Vagina (tissue), 2 donors: ENCODE measurements around the gene PTPRN2. TPM values are rescaled to one million over a fixed set of nuclear protein-coding genes. Genes with fewer than 3 reads are reported as not detected.

Experiments used
- DNase-seq, 2 donors: peaks; one replicate each; pipeline ENCODE4 v3.0.0-alpha.2; 2017; ENCODE audit errors: extremely low spot score in 2 of 2
- H3K27ac ChIP-seq: fragments of 200-600 bp; sonication (generic); one replicate; pipeline ENCODE4 v1.5.1; 2019
- H3K27me3 ChIP-seq: fragments of 200-600 bp; sonication (generic); one replicate; pipeline ENCODE4 v1.5.1; 2019
- H3K36me3 ChIP-seq, 2 donors: fragments of 200-600 bp; sonication (generic); one replicate each; pipeline ENCODE4 v1.5.1; 2017 to 2019
- H3K4me1 ChIP-seq: fragments of 200-600 bp; sonication (generic); one replicate; pipeline ENCODE4 v1.5.1; 2019
- H3K4me3 ChIP-seq, 2 donors: fragments of 200-600 bp; sonication (generic); 1 replicate in 1 of 2; 2 replicates in 1 of 2; pipeline ENCODE4 v1.5.1; 2016 to 2019
- H3K9me3 ChIP-seq: fragments of 200-600 bp; sonication (generic); one replicate; pipeline ENCODE4 v1.5.1; 2019
- POLR2A ChIP-seq, 2 donors: fragments of 450-650 bp; IDR thresholded peaks; one replicate each; pipeline ENCODE4 v1.6.1; 2017; ENCODE audit warnings: antibody characterized with exemption in 2 of 2, mild to moderate bottlenecking in 2 of 2, moderate library complexity in 2 of 2
- POLR2AphosphoS5 ChIP-seq, 2 donors: sonication (generic); formaldehyde crosslinking; IDR thresholded peaks; one replicate each; pipeline ENCODE4 v1.9.0; 2017; ENCODE audit warnings: antibody characterized with exemption in 2 of 2, mild to moderate bottlenecking in 2 of 2, low read depth in 1 of 2; ENCODE audit not compliant: insufficient read depth in 1 of 2
- intact Hi-C: fragments of 100-400 bp; cut with DNase I; formaldehyde crosslinking; loops from one replicate; pipeline ENCODE4 v1.15.1; 2023
- total RNA-seq: library from RNA; depleted of rRNA; stranded (reverse); fragments of >200 nt; gene quantifications from one replicate; pipeline ENCODE4 v1.2.3, GENCODE V29; 2016
- TF ChIP-seq, protein P1 (sequence below), 3 experiments: fragments of 450-650 bp in 2 of 3; fragments of 200-600 bp in 1 of 3; sonication (generic) in 1 of 3; IDR thresholded peaks; one replicate each; pipeline ENCODE4 v1.5.1; 2017 to 2019; ENCODE audit warnings: antibody characterized with exemption in 3 of 3, mild to moderate bottlenecking in 2 of 3, moderate library complexity in 2 of 3

PTPRN2 gene
- total RNA-seq, 1 donor from 2014 or later, result 7.4 TPM

DNA sequence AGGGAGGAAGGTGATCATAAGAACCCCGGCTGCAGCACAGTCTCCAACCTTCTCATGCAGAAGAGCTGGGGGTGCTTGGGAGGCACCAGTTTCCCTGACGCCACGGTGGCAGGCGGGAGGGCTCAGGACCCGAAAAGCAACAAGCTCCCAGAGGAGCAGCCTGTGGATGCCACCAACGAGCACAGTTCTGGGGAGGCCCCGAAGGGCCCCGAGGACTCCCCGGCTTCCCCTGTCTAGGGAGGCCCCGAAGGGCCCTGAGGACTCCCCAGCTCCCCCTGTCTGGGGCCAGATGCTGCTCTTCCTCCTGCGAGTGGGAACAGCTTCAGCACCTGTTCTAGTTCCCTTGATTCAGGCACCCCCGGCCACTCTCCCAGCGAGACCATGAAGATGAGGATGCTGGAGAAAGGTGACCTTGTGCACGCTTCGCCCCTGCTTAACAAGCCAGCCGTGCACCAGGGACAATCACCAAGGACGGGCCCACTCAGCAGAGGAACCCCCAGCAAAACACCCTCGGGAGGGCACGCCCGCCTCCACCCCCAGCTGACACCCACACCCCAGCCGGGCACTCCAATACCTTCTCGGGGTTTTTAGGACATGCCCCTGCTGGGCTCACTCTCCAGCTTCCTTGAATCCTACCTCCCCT, 112.5 kb downstream of the PTPRN2 start:
- H3K4me3 ChIP-seq, result no peak overlapping the region
- H3K36me3 ChIP-seq, result no peaks in the 10 kb centered on the region
- TF ChIP-seq, protein P1, sequence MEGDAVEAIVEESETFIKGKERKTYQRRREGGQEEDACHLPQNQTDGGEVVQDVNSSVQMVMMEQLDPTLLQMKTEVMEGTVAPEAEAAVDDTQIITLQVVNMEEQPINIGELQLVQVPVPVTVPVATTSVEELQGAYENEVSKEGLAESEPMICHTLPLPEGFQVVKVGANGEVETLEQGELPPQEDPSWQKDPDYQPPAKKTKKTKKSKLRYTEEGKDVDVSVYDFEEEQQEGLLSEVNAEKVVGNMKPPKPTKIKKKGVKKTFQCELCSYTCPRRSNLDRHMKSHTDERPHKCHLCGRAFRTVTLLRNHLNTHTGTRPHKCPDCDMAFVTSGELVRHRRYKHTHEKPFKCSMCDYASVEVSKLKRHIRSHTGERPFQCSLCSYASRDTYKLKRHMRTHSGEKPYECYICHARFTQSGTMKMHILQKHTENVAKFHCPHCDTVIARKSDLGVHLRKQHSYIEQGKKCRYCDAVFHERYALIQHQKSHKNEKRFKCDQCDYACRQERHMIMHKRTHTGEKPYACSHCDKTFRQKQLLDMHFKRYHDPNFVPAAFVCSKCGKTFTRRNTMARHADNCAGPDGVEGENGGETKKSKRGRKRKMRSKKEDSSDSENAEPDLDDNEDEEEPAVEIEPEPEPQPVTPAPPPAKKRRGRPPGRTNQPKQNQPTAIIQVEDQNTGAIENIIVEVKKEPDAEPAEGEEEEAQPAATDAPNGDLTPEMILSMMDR (IDR thresholded peaks at IDR 0.05), result no peak
- TF ChIP-seq POLR2A (IDR thresholded peaks at IDR 0.05) (no peak), POLR2AphosphoS5 (IDR thresholded peaks at IDR 0.05; ENCODE audit: insufficient read depth in 1 of 2, low read depth in 1 of 2) (no peak)
- no peaks in the 10 kb centered on the region for H3K9me3 ChIP-seq
- intact Hi-C loops, result no loop called here
- no peak overlapping the region for H3K27ac ChIP-seq
- H3K27me3 ChIP-seq, result no peaks in the 10 kb centered on the region
- no peaks in the 10 kb centered on the region for H3K4me1 ChIP-seq
- no peak for DNase-seq

DNA sequence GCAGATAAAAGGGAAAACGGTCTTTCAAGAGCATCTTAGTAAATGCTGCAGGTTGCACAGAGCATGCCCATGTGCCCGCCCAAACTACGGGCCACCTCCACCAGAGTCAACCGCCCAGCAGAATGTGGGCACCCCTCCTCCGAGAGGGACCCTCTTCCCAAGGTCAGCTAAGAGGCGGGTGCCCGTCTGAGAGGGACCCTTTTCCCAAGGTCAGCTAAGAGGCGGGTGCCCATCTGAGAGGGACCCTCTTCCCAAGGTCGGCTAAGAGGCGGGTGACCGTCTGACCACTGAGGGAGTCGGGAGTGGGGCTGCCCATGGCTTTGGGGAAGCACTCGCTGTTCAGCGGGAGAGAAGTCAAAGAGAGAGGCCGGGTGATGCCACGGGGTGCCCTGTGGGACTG, 113.1 kb downstream of the PTPRN2 start:
- Histone ChIP-seq H3K36me3 (no peaks in the 10 kb centered on the region), H3K27me3 (no peaks in the 10 kb centered on the region), H3K9me3 (no peaks in the 10 kb centered on the region), H3K4me1 (no peaks in the 10 kb centered on the region), H3K4me3 (no peak overlapping the region), H3K27ac (no peak overlapping the region)
- DNase-seq, result no peak
- TF ChIP-seq POLR2AphosphoS5 (IDR thresholded peaks at IDR 0.05; ENCODE audit: insufficient read depth in 1 of 2, low read depth in 1 of 2) (no peak), POLR2A (IDR thresholded peaks at IDR 0.05) (no peak)
- TF ChIP-seq, protein P1 (IDR thresholded peaks at IDR 0.05), result no peak
- intact Hi-C loops, result no loop called here

DNA sequence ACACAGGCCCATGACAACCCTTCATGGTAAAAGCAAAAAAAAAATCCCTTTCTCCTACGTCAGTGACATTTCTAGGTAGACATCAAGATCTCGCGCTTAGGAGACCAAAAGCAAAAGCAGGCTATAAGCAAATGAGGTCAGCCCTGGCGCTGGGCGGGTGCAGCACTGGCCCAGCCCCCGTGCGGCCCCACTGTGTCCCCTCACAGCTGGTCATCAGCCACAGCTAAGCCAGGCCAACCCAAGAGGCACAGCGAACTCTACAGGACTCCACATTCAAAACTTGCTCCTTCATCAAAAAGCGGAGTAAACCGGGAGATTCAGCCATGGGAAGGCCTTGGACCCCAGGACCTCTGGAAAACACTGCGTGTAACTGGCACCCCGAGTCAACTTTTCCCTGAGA, 113.7 kb downstream of the PTPRN2 start:
- no peak for DNase-seq
- H3K4me3 ChIP-seq, result no peak overlapping the region
- H3K27ac ChIP-seq, result no peak overlapping the region
- no peaks in the 10 kb centered on the region for H3K9me3 ChIP-seq
- H3K4me1 ChIP-seq, result no peaks in the 10 kb centered on the region
- no peaks in the 10 kb centered on the region for H3K36me3 ChIP-seq
- TF ChIP-seq POLR2A (IDR thresholded peaks at IDR 0.05) (no peak), POLR2AphosphoS5 (IDR thresholded peaks at IDR 0.05; ENCODE audit: insufficient read depth in 1 of 2, low read depth in 1 of 2) (no peak)
- TF ChIP-seq, protein P1 (IDR thresholded peaks at IDR 0.05), result no peak
- intact Hi-C loops, result no loop called here
- H3K27me3 ChIP-seq, result no peaks in the 10 kb centered on the region

DNA sequence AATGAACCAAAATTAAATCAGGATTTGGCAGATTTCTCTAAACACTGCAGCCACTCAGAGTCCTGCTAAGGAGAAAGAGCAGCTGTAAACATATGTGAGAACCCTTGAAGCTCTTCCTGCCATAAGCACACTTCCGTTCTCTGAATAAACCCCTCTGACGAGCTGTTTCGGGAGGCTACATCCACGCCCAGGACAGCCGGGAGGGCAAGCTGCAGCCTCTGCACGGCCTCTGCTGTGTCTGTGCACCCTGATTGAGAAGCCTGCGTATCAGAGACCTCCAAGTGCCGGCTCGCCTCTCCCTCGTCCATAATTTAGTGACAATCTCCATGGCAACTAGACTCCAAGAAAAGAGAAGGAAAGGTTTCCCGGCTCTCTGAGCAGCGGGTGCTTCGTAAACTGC, 114.4 kb downstream of the PTPRN2 start:
- DNase-seq, result no peak
- Histone ChIP-seq H3K4me1 (no peaks in the 10 kb centered on the region), H3K36me3 (no peaks in the 10 kb centered on the region), H3K27me3 (no peaks in the 10 kb centered on the region), H3K9me3 (no peaks in the 10 kb centered on the region), H3K4me3 (no peak overlapping the region), H3K27ac (no peak overlapping the region)
- intact Hi-C loops, result no loop called here
- TF ChIP-seq POLR2A (IDR thresholded peaks at IDR 0.05) (no peak), POLR2AphosphoS5 (IDR thresholded peaks at IDR 0.05; ENCODE audit: insufficient read depth in 1 of 2, low read depth in 1 of 2) (no peak)
- TF ChIP-seq, protein P1 (IDR thresholded peaks at IDR 0.05), result no peak

DNA sequence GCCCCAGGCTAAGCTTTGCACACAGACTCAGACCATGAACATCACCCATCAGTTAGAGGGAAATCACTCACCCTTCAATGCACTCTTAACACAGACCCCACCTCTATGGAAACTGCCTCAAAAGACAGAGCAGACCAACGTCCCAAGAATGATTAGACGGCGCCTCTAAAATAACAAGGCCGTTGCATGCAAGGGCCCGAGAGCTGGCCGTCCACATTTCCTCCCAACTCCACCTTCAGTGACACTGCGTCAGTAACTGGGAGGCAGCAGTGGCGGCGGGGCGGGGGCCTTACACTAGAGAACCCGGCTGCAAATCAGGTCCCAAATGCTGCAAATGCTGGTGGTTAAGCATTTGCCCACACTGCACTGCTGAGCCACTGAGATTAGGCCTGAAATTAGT, 115.0 kb downstream of the PTPRN2 start:
- DNase-seq, result no peak
- intact Hi-C loops, result no loop called here
- Histone ChIP-seq H3K27ac (no peak overlapping the region), H3K27me3 (no peaks in the 10 kb centered on the region), H3K9me3 (no peaks in the 10 kb centered on the region), H3K4me1 (no peaks in the 10 kb centered on the region), H3K4me3 (no peak overlapping the region), H3K36me3 (no peaks in the 10 kb centered on the region)
- TF ChIP-seq POLR2AphosphoS5 (IDR thresholded peaks at IDR 0.05; ENCODE audit: insufficient read depth in 1 of 2, low read depth in 1 of 2), result no peak
- TF ChIP-seq, protein P1 (IDR thresholded peaks at IDR 0.05), result no peak
- no peak for TF ChIP-seq POLR2A (IDR thresholded peaks at IDR 0.05)
